ENCODE data around the gene IGSF21. TPM values are rescaled to one million over a fixed set of nuclear protein-coding genes. Genes with fewer than 3 reads are reported as not detected.

The IGSF21 gene
- total RNA-seq, 1 donor = not detected

DNA sequence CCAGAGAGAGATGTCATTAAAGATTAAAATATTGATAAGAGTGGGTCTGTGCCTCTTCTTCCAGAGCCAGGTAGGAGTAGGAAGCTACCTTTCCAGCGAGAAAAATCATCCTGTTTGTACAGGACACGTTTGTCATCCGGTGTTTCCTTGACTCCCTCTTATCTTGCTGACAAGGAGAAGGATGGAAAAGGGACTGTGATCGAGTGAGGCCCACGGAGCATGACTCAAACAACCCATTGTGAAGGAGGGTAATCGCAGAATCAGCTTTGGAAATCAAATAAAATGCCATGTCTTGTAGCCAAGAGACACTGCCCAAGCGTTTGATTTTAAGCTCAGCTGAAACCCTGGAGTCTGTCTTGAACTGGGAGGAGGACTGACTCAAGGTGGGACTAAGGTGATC lies 97.7 kb downstream of the IGSF21 start:
- TF ChIP-seq, protein P1, sequence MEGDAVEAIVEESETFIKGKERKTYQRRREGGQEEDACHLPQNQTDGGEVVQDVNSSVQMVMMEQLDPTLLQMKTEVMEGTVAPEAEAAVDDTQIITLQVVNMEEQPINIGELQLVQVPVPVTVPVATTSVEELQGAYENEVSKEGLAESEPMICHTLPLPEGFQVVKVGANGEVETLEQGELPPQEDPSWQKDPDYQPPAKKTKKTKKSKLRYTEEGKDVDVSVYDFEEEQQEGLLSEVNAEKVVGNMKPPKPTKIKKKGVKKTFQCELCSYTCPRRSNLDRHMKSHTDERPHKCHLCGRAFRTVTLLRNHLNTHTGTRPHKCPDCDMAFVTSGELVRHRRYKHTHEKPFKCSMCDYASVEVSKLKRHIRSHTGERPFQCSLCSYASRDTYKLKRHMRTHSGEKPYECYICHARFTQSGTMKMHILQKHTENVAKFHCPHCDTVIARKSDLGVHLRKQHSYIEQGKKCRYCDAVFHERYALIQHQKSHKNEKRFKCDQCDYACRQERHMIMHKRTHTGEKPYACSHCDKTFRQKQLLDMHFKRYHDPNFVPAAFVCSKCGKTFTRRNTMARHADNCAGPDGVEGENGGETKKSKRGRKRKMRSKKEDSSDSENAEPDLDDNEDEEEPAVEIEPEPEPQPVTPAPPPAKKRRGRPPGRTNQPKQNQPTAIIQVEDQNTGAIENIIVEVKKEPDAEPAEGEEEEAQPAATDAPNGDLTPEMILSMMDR (IDR thresholded peaks at IDR 0.05; ENCODE audit: insufficient read depth, low read length) = no peak
- no peak for DNase-seq (ENCODE audit: low read depth)
- no peak overlapping the region for H3K4me3 ChIP-seq (ENCODE audit: low read depth, low read length)

DNA sequence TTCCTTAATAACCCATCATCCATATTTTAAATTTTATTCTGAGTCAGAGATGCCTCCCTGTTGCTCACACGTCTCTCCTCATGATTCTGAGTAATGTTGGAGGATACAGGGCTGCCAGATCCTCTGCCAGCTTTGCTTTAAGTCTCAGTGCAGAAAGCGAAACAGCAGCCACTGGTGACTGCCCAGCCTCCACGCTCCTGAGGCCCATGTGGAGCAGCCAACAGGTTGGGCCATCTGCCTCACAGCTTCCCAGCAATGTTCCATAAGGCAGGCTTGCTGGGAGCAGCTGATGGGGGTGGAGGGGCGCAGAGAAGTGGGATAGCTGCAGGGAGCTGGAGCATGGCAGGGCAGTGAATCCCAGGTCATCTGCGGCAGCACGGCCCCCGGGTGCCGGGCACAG lies 104.2 kb downstream of the IGSF21 start:
- DNase-seq (ENCODE audit: low read depth) = no peak
- H3K4me3 ChIP-seq (ENCODE audit: low read depth, low read length) = no peak overlapping the region
- TF ChIP-seq, protein P1 (IDR thresholded peaks at IDR 0.05; ENCODE audit: insufficient read depth, low read length) = no peak

DNA sequence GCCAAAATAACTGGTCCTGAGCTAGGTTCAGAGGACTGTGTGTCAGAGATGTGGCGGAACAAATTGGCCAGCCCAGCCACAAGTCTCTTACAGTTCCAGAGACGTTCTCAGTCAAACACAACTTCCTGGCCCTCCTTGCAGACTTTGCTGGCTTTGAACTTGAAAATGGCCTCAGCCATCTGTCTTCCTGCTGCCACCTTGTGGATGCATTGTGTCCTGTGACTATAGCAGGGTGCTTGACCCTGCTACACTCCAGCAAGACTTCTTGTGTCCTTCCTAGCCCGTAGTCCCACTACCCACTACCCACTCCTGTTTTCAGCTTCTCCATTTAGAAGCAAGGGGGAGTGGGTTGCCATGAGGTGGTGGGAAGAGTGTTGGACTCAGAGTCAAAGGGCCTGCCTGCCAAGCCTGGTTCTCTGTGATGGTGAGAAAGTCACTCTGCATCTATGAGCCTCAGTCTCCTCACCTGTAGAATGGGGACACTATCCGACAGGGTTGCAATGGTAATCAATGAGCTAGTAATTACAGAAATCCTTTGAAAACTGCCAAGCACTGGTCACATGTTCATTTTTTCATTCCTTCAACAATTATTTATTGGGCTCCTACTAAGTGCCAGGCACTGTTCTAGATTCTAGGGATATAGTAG lies 109.9 kb downstream of the IGSF21 start:
- DNase-seq (ENCODE audit: low read depth) = no peak
- TF ChIP-seq, protein P1 (IDR thresholded peaks at IDR 0.05; ENCODE audit: insufficient read depth, low read length) = peak; percentile 8
- no peak overlapping the region for H3K4me3 ChIP-seq (ENCODE audit: low read depth, low read length)

DNA sequence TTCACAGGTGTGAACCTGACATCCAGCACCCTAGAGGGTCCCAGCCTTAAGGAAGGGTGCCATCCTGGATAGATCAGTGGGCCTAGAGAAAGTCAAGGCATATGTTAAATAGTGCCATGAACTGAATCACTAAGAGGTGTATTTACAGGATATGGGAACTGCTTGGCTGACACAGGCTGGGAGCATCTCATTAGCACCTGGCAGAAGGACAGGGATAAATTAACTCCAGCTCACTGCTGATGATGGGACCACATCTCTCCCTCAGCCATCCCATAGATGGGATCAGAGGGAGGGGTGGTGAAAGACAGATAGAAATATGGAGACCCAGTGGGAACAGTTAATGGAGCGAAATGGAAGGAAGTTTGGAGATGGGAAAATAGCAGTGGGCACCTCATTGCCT lies 122.0 kb downstream of the IGSF21 start:
- DNase-seq (ENCODE audit: low read depth) = no peak
- TF ChIP-seq, protein P1 (IDR thresholded peaks at IDR 0.05; ENCODE audit: insufficient read depth, low read length) = no peak
- no peak overlapping the region for H3K4me3 ChIP-seq (ENCODE audit: low read depth, low read length)

DNA sequence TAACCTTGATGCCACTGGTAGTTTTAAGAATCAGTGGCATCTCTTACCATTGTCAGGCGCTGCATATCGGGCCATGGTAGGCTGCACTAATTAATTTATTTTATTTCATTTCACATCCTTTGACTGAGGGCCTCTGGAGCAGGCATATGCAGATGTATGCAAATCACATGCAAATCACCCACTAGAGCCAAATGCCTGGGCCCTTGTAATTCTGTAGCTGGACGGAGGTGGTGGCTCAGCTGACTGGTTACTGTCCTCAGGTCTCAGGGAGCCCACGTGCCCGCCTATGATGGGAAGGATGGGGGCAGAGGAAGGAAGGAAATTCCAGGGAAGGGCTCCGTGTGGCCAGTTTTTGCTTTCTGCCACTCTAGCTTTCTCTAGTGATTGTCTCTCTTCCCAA lies 122.7 kb downstream of the IGSF21 start:
- TF ChIP-seq, protein P1 (IDR thresholded peaks at IDR 0.05; ENCODE audit: insufficient read depth, low read length) = no peak
- no peak overlapping the region for H3K4me3 ChIP-seq (ENCODE audit: low read depth, low read length)
- DNase-seq (ENCODE audit: low read depth) = no peak

DNA sequence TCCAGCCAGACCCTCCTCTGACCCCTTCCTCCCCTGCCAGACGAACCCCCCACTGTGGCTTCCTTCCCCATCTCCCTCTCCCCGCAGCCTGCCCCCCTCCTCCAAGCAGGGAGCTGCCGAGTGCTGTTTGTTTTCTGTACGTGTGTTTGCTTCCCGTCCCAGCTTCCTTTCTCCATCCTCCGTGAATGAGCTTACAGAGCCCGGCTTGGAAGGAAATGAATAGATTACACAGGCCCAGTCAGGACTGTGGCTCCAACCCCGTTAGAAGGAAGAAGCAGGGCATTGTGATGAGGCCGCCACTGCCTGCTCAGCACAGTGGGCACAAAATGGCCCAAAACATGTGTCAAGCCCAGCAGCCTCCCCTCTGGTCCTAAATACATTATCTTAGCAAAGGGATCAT lies 123.2 kb downstream of the IGSF21 start:
- no peak for DNase-seq (ENCODE audit: low read depth)
- TF ChIP-seq, protein P1 (IDR thresholded peaks at IDR 0.05; ENCODE audit: insufficient read depth, low read length) = no peak
- no peak overlapping the region for H3K4me3 ChIP-seq (ENCODE audit: low read depth, low read length)

DNA sequence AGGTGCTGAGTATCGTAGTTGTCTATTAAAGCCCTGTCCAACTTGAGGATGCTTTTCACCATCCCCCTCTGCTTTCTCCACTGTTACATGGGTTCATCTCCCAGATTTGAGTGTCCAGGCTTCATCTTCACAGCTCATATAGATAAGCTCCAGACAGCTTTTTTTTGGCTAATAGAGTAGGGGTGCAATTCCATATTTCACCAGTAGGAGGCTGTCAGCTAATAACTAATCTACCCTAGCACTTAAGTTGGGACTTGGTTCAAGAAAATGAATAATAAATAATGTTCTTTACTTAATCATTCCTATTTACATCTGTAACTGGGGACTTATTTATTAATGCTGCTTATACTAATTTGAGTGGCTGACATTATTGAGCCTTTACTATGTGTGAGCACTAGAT lies 124.5 kb downstream of the IGSF21 start:
- no peak for DNase-seq (ENCODE audit: low read depth)
- TF ChIP-seq, protein P1 (IDR thresholded peaks at IDR 0.05; ENCODE audit: insufficient read depth, low read length) = peak; percentile 53
- H3K4me3 ChIP-seq (ENCODE audit: low read depth, low read length) = no peak overlapping the region

All from fibroblast of the aortic adventitia (primary cell).